Left lung (tissue), 10 donors: ENCODE data around the gene IFT27. TPM values are rescaled to one million over a fixed set of nuclear protein-coding genes. Genes with fewer than 3 reads are reported as not detected.

ENCODE experiments used
- ATAC-seq: fragments of 200-7000 bp; cut with Tn5 transposase; one replicate; pipeline ENCODE4 v1.9.1; 2020; ENCODE audit warnings: moderate library complexity
- DNase-seq, 4 donors: peaks; one replicate each; pipeline ENCODE4 v3.0.0-alpha.2; 2013 to 2020
- H3K27ac ChIP-seq, 2 donors: fragments of 200-600 bp; sonication (generic) in 1 of 2; one replicate each; pipeline versions ENCODE4 v1.5.0 to v1.8.0; 2020 to 2021
- H3K27me3 ChIP-seq, 2 donors: fragments of 200-600 bp; sonication (generic) in 1 of 2; one replicate each; pipeline versions ENCODE4 v1.5.0 to v1.8.0; 2020 to 2021
- H3K36me3 ChIP-seq, 2 donors: fragments of 200-600 bp; sonication (generic) in 1 of 2; one replicate each; pipeline versions ENCODE4 v1.5.0 to v1.8.0; 2020 to 2021
- H3K4me1 ChIP-seq, 2 donors: fragments of 200-600 bp; one replicate each; pipeline ENCODE4 v1.8.0; 2021
- H3K4me3 ChIP-seq, 2 donors: fragments of 200-600 bp; sonication (generic) in 1 of 2; one replicate each; pipeline versions ENCODE4 v1.5.0 to v1.8.0; 2020 to 2021; ENCODE audit warnings: mild to moderate bottlenecking in 1 of 2
- H3K9me3 ChIP-seq, 2 donors: fragments of 200-600 bp; sonication (generic) in 1 of 2; one replicate each; pipeline versions ENCODE4 v1.5.0 to v1.8.0; 2020 to 2021
- CTCF ChIP-seq, 2 donors: fragments of 200-600 bp; sonication (generic) in 1 of 2; IDR thresholded peaks; one replicate each; pipeline versions ENCODE4 v1.5.0 to v1.8.0; 2021; ENCODE audit warnings: antibody characterized with exemption in 2 of 2
- intact Hi-C, 2 donors: fragments of 100-400 bp; cut with DNase I; formaldehyde crosslinking; loops; one replicate each; pipeline versions ENCODE4 v1.11.2 to v1.14.2; 2022
- polyA plus RNA-seq, 6 donors: library from polyadenylated mRNA; unstranded; fragments of 120-200 nt; gene quantifications; one replicate each; pipeline ENCODE4 v1.2.1, GENCODE V29; 2013; ENCODE audit not compliant: insufficient read length in 6 of 6
- total RNA-seq, 2 donors: library from RNA; stranded (reverse); fragmentation: NEBNext Ultra II Directional; extraction: Animal tissue kit (Norgen Biotek cat#: 25700); gene quantifications; one replicate each; pipeline ENCODE4 v1.2.1, GENCODE V29; 2021
- donor health status: DM: no; HTN: yes; CAD: no.
- donor health status: DM: no; HTN: no; CAD: no.

IFT27 gene
- total and polyA plus RNA-seq, 8 donors: 24.5 to 59.0 (median 49.0) TPM

DNA sequence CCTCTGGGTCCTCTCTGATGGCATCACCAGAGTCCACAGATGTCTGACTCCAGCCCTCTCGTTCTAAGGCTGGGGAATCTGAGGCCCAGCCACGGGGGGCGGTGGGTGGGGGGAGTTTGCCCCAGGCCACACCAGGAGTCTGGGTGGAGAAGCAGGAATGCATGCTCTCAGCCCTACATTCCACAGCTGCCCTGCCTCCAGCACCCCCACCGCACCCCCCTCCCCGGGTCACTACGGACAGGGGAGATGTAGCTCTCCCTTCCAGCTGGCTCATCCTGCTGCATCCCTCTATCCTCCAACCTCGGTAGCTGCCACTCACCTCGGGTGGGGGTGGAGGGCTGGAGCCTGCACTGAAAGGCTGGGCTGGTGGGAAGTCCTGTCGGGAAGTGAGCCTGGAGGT lies 43.2 kb upstream of the IFT27 start:
- Histone ChIP-seq H3K4me1 (peaks cover 10 to 13% of the 10 kb centered on the region in 2 donors), H3K27me3 (peaks cover 66 to 96% of the 10 kb centered on the region in 2 donors), H3K27ac (no peak overlapping the region), H3K36me3 (no peaks in the 10 kb centered on the region), H3K9me3 (no peaks in the 10 kb centered on the region), H3K4me3 (no peak overlapping the region)
- intact Hi-C loops: no loop called here
- no peak for TF ChIP-seq CTCF (IDR thresholded peaks at IDR 0.05)
- ATAC-seq (no peak), DNase-seq (no peak)

GRCh38 chr22:36818010-36818642 lies 42.2 kb upstream of the IFT27 start:
- intact Hi-C loops: no loop called here

GRCh38 chr22:36817525-36817848 lies 41.6 kb upstream of the IFT27 start:
- TF ChIP-seq CTCF (IDR thresholded peaks at IDR 0.05): no peak
- no peaks in the 10 kb centered on the region for H3K9me3 ChIP-seq
- ATAC-seq: no peak
- peaks cover 59 to 96% of the 10 kb centered on the region in 2 donors for H3K27me3 ChIP-seq
- H3K27ac ChIP-seq: no peak overlapping the region
- H3K4me1 ChIP-seq: peaks cover 10 to 13% of the 10 kb centered on the region in 2 donors
- intact Hi-C loops: no loop called here
- H3K36me3 ChIP-seq: no peaks in the 10 kb centered on the region
- DNase-seq: no peak
- no peak overlapping the region for H3K4me3 ChIP-seq

More at GRCh38 chr22:36818010-36818642, 42.2 kb upstream of the IFT27 start:
- Histone ChIP-seq H3K27me3 (peaks cover 61 to 96% of the 10 kb centered on the region in 2 donors), H3K36me3 (no peaks in the 10 kb centered on the region), H3K9me3 (no peaks in the 10 kb centered on the region), H3K4me1 (peaks cover 10 to 13% of the 10 kb centered on the region in 2 donors), H3K27ac (no peak overlapping the region), H3K4me3 (no peak overlapping the region)
- DNase-seq (no peak), ATAC-seq (no peak)
- no peak for TF ChIP-seq CTCF (IDR thresholded peaks at IDR 0.05)

DNA sequence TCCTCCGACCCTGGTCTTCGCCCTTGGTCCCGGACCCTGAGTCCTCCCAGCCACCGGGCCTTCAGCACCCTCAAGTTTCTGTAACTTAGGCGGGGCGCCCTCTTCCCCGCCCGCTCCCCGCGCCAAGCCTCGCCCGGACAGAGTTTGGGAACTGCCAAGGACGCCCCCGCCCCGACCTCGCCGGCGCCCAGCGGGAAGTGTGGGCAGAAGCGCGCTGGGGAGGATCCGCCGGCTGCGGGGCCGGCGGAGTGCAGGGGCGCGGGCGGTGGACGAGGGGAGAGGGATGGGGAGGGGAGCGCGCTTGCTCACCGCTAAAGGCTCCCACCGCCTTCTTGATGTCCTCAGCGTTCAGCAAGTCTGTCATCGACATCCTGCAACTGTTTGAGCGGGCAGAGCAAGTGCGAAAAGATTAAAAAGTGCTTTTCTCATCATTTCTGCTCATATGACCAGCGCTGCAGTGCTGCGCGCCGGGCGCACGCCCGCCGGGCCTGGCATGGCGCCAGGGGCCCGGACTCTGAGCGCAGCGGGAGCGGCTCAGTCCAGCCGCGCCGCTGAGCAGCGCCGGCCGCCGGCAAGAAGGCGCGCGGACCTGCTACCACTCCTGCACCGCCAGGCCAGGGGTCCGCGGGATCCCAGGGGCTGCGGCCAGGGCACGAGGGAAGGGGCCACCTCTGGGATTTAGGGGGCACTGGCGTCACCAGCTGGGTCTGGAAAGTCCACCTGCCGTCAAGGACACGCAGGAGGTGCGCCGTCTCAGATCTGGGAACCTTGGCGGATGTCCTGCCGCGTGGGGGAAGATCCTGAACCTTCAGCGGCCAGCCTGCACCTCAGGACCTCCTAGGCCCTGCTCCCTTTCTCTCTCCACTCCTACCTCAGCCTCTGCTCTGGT lies 41.0 kb upstream of the IFT27 start, which contains the start of gene PVALB:
PVALB (minus strand) TSS at position 400 of the 889 bp plus-strand sequence; CDS start at position 370, 30 bp downstream.
- ATAC-seq: peak; percentile 88

More for the DNA sequence above, 41.0 kb upstream of the IFT27 start, which contains the start of gene PVALB:
- Histone ChIP-seq H3K9me3 (no peaks in the 10 kb centered on the region), H3K27ac (no peak within 1 kb of the TSS), H3K27me3 (peaks cover 59 to 96% of the 10 kb centered on the region in 2 donors), H3K4me1 (peaks cover 10 to 13% of the 10 kb centered on the region in 2 donors), H3K36me3 (no peaks in the 10 kb centered on the region), H3K4me3 (peak within 1 kb of the TSS in 1 of 2 donors; percentile 7)
- DNase-seq: peak in 2 of 4 donors; percentile 68 to 84
- no peak for TF ChIP-seq CTCF (IDR thresholded peaks at IDR 0.05)
- intact Hi-C loops: no loop called here
